Activated naive CD8-positive, alpha-beta T cell treated with anti-CD3 and anti-CD28 coated beads, Interleukin-2, amount 10 ng/mL, durations not matched to agents 7 days and 5 days (primary cell): ENCODE measurements around the gene NLRX1. TPM values are rescaled to one million over a fixed set of nuclear protein-coding genes. Genes with fewer than 3 reads are reported as not detected.
"Not testable (repeated sequence)": the region's sequence is repeated elsewhere in the genome, so short reads cannot be mapped to it uniquely, and the experiment has no call there.

Experiments
- ATAC-seq: fragments of 150-1000 bp; cut with Tn5 transposase; one replicate; pipeline ENCODE4 v1.10.0; 2021; ENCODE audit warnings: low read depth, moderate library complexity
- POLR2A ChIA-PET: fragments of 350-600 bp; sonication (Branson Sonifier 250); formaldehyde crosslinking; loops from one replicate; lab custom pipeline; 2021; ENCODE audit warnings: antibody characterized with exemption; lab: Charles Lee
- DNase-seq: peaks from one replicate; pipeline ENCODE4 v3.0.0; 2021
- H3K27ac Mint-ChIP-seq: one replicate; pipeline ENCODE4 v1.8.0; 2022; ENCODE audit warnings: mild to moderate bottlenecking, mixed read lengths
- H3K27me3 Mint-ChIP-seq: one replicate; pipeline ENCODE4 v1.8.0; 2022; ENCODE audit warnings: mild to moderate bottlenecking, moderate library complexity, mixed read lengths
- H3K36me3 Mint-ChIP-seq: one replicate; pipeline ENCODE4 v1.8.0; 2021; ENCODE audit warnings: mild to moderate bottlenecking, mixed read lengths
- H3K4me1 Mint-ChIP-seq: one replicate; pipeline ENCODE4 v1.8.0; 2021; ENCODE audit warnings: mixed read lengths
- H3K4me3 Mint-ChIP-seq: one replicate; pipeline ENCODE4 v1.8.0; 2022; ENCODE audit warnings: mild to moderate bottlenecking, moderate library complexity, mixed read lengths
- H3K9me3 Mint-ChIP-seq: one replicate; pipeline ENCODE4 v1.8.0; 2021; ENCODE audit warnings: mixed read lengths
- total RNA-seq, 2 experiments: library from RNA; stranded (reverse); gene quantifications; one replicate each; pipeline ENCODE4 v1.2.3, GENCODE V29; 2021

Gene NLRX1
- total RNA-seq, 2 experiments from 2014 or later: 20.7 to 25.2 TPM

- ATAC-seq (no peak), DNase-seq (no peak)
- Mint-ChIP-seq H3K9me3 (no peaks in the 10 kb centered on the region), H3K27me3 (no peaks in the 10 kb centered on the region), H3K36me3 (peaks cover 11% of the 10 kb centered on the region), H3K4me1 (peaks cover 9% of the 10 kb centered on the region), H3K27ac (no peak overlapping the region), H3K4me3 (no peak overlapping the region)
- POLR2A ChIA-PET: interaction anchor here (0.7 to 3.0 kb wide), 2 partner anchors 12 to 65 kb away, joined by 4 to 14 read pairs; partner anchors contain the start of gene NLRX1
Measured at GRCh38 chr11:119180729-119181676, 12.5 kb downstream of the NLRX1 start.

GRCh38 chr11:119181677-119182412, 13.3 kb downstream of the NLRX1 start:
- ATAC-seq: no peak
- Mint-ChIP-seq H3K36me3 (peaks cover 11% of the 10 kb centered on the region), H3K4me3 (no peak overlapping the region), H3K4me1 (peaks cover 9% of the 10 kb centered on the region), H3K9me3 (no peaks in the 10 kb centered on the region), H3K27me3 (no peaks in the 10 kb centered on the region), H3K27ac (no peak overlapping the region)
- DNase-seq: no peak
- POLR2A ChIA-PET: interaction anchor here (3.0 kb wide), 1 partner anchor 13 kb away, joined by 14 read pairs; the partner anchor contains the start of gene NLRX1

- H3K4me1 Mint-ChIP-seq, H3K27ac Mint-ChIP-seq, ATAC-seq, H3K4me3 Mint-ChIP-seq, H3K9me3 Mint-ChIP-seq, H3K36me3 Mint-ChIP-seq, H3K27me3 Mint-ChIP-seq, DNase-seq: not testable (repeated sequence)
- POLR2A ChIA-PET: interaction anchor here (0.6 to 1.9 kb wide), 2 partner anchors 15 to 1177 kb away, joined by 3 to 6 read pairs; partner anchors contain the start of gene NLRX1
Measured at GRCh38 chr11:119184399-119184798, 15.9 kb downstream of the NLRX1 start.

GRCh38 chr11:119185981-119186634, 17.6 kb downstream of the NLRX1 start:
- Mint-ChIP-seq H3K27ac (no peak overlapping the region), H3K36me3 (peaks cover 6% of the 10 kb centered on the region), H3K9me3 (no peaks in the 10 kb centered on the region), H3K27me3 (no peaks in the 10 kb centered on the region), H3K4me1 (peaks cover 2% of the 10 kb centered on the region), H3K4me3 (no peak overlapping the region)
- POLR2A ChIA-PET: interaction anchor here (0.7 kb wide), 1 partner anchor 91 kb away, joined by 4 read pairs; no protein-coding TSS in a partner anchor
- DNase-seq (no peak), ATAC-seq (no peak)

GRCh38 chr11:119187123-119187892, 18.8 kb downstream of the NLRX1 start:
- Mint-ChIP-seq H3K9me3 (no peaks in the 10 kb centered on the region), H3K27me3 (no peaks in the 10 kb centered on the region), H3K36me3 (peaks cover 5% of the 10 kb centered on the region), H3K4me3 (no peak overlapping the region), H3K27ac (no peak overlapping the region), H3K4me1 (peaks cover 2% of the 10 kb centered on the region)
- no peak for ATAC-seq
- POLR2A ChIA-PET: interaction anchor here (0.7 kb wide), 1 partner anchor 93 kb away, joined by 4 read pairs; no protein-coding TSS in a partner anchor
- no peak for DNase-seq

- H3K4me3 Mint-ChIP-seq: no peak overlapping the region
- no peak overlapping the region for H3K27ac Mint-ChIP-seq
- peaks cover 2% of the 10 kb centered on the region for H3K4me1 Mint-ChIP-seq
- DNase-seq (no peak), ATAC-seq (no peak)
- H3K36me3 Mint-ChIP-seq: no peaks in the 10 kb centered on the region
- POLR2A ChIA-PET: no interaction called here
- no peaks in the 10 kb centered on the region for H3K27me3 Mint-ChIP-seq
- H3K9me3 Mint-ChIP-seq: no peaks in the 10 kb centered on the region
Measured at GRCh38 chr11:119188067-119188466, 19.5 kb downstream of the NLRX1 start.

GRCh38 chr11:119188887-119189286, 20.4 kb downstream of the NLRX1 start:
- no peak overlapping the region for H3K27ac Mint-ChIP-seq
- no peaks in the 10 kb centered on the region for H3K9me3 Mint-ChIP-seq
- POLR2A ChIA-PET: no interaction called here

GRCh38 chr11:119189393-119189792, 20.9 kb downstream of the NLRX1 start:
- no peak for DNase-seq
- Mint-ChIP-seq H3K27ac (no peak overlapping the region), H3K36me3 (no peaks in the 10 kb centered on the region), H3K4me1 (peaks cover 2% of the 10 kb centered on the region), H3K27me3 (no peaks in the 10 kb centered on the region), H3K4me3 (no peak overlapping the region), H3K9me3 (no peaks in the 10 kb centered on the region)
- POLR2A ChIA-PET: no interaction called here
- ATAC-seq: no peak

More at GRCh38 chr11:119188887-119189286, 20.4 kb downstream of the NLRX1 start:
- DNase-seq: no peak
- no peak for ATAC-seq
- Mint-ChIP-seq H3K36me3 (no peaks in the 10 kb centered on the region), H3K4me1 (peaks cover 2% of the 10 kb centered on the region), H3K4me3 (no peak overlapping the region), H3K27me3 (no peaks in the 10 kb centered on the region)

GRCh38 chr11:119190531-119190930, 22.0 kb downstream of the NLRX1 start:
- POLR2A ChIA-PET: no interaction called here
- Mint-ChIP-seq H3K4me1 (no peaks in the 10 kb centered on the region), H3K27ac (no peak overlapping the region), H3K27me3 (peaks cover 3% of the 10 kb centered on the region), H3K36me3 (no peaks in the 10 kb centered on the region), H3K9me3 (no peaks in the 10 kb centered on the region), H3K4me3 (no peak overlapping the region)
- DNase-seq: no peak
- ATAC-seq: no peak

GRCh38 chr11:119191265-119191664, 22.7 kb downstream of the NLRX1 start:
- not testable (repeated sequence) for H3K4me3 Mint-ChIP-seq, H3K27ac Mint-ChIP-seq, H3K9me3 Mint-ChIP-seq, H3K36me3 Mint-ChIP-seq, H3K27me3 Mint-ChIP-seq, H3K4me1 Mint-ChIP-seq, ATAC-seq, DNase-seq
- POLR2A ChIA-PET: interaction anchor here (0.7 kb wide), 1 partner anchor 107 kb away, joined by 4 read pairs; no protein-coding TSS in a partner anchor

- POLR2A ChIA-PET: interaction anchor here (0.8 kb wide), 1 partner anchor 97 kb away, joined by 3 read pairs; a partner anchor contains a TSS
- H3K27me3 Mint-ChIP-seq: peaks cover 3% of the 10 kb centered on the region
- DNase-seq (no peak), ATAC-seq (no peak)
- H3K36me3 Mint-ChIP-seq: no peaks in the 10 kb centered on the region
- H3K4me1 Mint-ChIP-seq: peaks cover 6% of the 10 kb centered on the region
- no peaks in the 10 kb centered on the region for H3K9me3 Mint-ChIP-seq
- H3K27ac Mint-ChIP-seq: no peak overlapping the region
- H3K4me3 Mint-ChIP-seq: no peak overlapping the region
Measured at GRCh38 chr11:119192111-119192510, 23.6 kb downstream of the NLRX1 start.

GRCh38 chr11:119193001-119193400, 24.5 kb downstream of the NLRX1 start:
- H3K36me3 Mint-ChIP-seq: no peaks in the 10 kb centered on the region
- no peak for ATAC-seq
- peaks cover 3% of the 10 kb centered on the region for H3K27me3 Mint-ChIP-seq
- POLR2A ChIA-PET: no interaction called here
- no peaks in the 10 kb centered on the region for H3K9me3 Mint-ChIP-seq
- DNase-seq: no peak
- peaks cover 8% of the 10 kb centered on the region for H3K4me1 Mint-ChIP-seq
- no peak overlapping the region for H3K27ac Mint-ChIP-seq
- no peak overlapping the region for H3K4me3 Mint-ChIP-seq
